SU-DHL-6 (cell line): ENCODE results near the gene ZFYVE26.

Experiments used
- CTCF ChIP-seq: fragments of 200-600 bp; sonication (generic); IDR thresholded peaks from one replicate; pipeline ENCODE4 v1.5.1; 2017; ENCODE audit warnings: antibody characterized with exemption, mild to moderate bottlenecking, low read length, moderate library complexity; ENCODE audit not compliant: insufficient read depth, poor library complexity, severe bottlenecking
- EZH2phosphoT487 ChIP-seq: fragments of 200-600 bp; sonication (generic), shearing (Covaris generic); conservative IDR thresholded peaks from 2 replicates; pipeline ENCODE4 v1.6.1; 2018; ENCODE audit warnings: mild to moderate bottlenecking, antibody characterized with exemption, low read length, moderate library complexity, mixed read lengths

GRCh38 chr14:67852926-67853604, 36.7 kb upstream of the ZFYVE26 start:
- TF ChIP-seq CTCF, result no peak
- no peak for TF ChIP-seq EZH2phosphoT487
